ENCODE results near the gene NXPH4.

DNA sequence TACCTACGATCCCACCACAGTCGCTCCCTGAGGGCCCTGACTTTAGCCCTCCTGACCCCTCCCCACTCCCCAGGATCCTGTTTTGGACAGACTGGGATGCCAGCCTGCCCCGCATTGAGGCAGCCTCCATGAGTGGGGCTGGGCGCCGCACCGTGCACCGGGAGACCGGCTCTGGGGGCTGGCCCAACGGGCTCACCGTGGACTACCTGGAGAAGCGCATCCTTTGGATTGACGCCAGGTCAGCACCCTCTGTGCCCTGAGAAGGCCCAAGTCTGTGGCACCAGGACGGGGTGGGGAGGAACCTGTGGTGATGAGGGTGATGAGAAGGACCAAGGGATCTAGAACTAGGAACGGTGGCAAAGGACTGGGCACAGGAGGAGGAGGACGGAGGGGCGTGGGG, 39.2 kb upstream of the NXPH4 start:
- TF ChIP-seq, protein P1, sequence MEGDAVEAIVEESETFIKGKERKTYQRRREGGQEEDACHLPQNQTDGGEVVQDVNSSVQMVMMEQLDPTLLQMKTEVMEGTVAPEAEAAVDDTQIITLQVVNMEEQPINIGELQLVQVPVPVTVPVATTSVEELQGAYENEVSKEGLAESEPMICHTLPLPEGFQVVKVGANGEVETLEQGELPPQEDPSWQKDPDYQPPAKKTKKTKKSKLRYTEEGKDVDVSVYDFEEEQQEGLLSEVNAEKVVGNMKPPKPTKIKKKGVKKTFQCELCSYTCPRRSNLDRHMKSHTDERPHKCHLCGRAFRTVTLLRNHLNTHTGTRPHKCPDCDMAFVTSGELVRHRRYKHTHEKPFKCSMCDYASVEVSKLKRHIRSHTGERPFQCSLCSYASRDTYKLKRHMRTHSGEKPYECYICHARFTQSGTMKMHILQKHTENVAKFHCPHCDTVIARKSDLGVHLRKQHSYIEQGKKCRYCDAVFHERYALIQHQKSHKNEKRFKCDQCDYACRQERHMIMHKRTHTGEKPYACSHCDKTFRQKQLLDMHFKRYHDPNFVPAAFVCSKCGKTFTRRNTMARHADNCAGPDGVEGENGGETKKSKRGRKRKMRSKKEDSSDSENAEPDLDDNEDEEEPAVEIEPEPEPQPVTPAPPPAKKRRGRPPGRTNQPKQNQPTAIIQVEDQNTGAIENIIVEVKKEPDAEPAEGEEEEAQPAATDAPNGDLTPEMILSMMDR (conservative IDR thresholded peaks at IDR 0.05; ENCODE audit: low read length), result no peak
- TF ChIP-seq EZH2phosphoT487 (IDR thresholded peaks at IDR 0.05; ENCODE audit: borderline replicate concordance, low read depth, low read length), result no peak
